GM11168 (cell line): ENCODE measurements around the gene AGXT.

Experiments used
- in situ Hi-C: fragments of 300-500 bp; cut with MboI; formaldehyde crosslinking; loops from one replicate; pipeline ENCODE4 v1.12.0; 2022; ENCODE audit warnings: low sequenced_read_pairs; ENCODE audit not compliant: unreplicated experiment

The AGXT gene

GRCh38 chr2:240896394-240896793 lies 27.8 kb downstream of the AGXT start:
- in situ Hi-C loops = no loop called here

GRCh38 chr2:240896871-240897692 lies 28.5 kb downstream of the AGXT start:
- in situ Hi-C loops = no loop called here

- in situ Hi-C loops = no loop called here
Measured at GRCh38 chr2:240898108-240898730, 29.6 kb downstream of the AGXT start.

GRCh38 chr2:240898731-240899467 lies 30.3 kb downstream of the AGXT start:
- in situ Hi-C loops = no loop called here

GRCh38 chr2:240899468-240899865 lies 30.8 kb downstream of the AGXT start:
- in situ Hi-C loops = no loop called here

GRCh38 chr2:240900141-240900860 lies 31.7 kb downstream of the AGXT start:
- in situ Hi-C loops = no loop called here

GRCh38 chr2:240901986-240902614 lies 33.5 kb downstream of the AGXT start:
- in situ Hi-C loops = no loop called here

GRCh38 chr2:240902615-240903041 lies 34.0 kb downstream of the AGXT start:
- in situ Hi-C loops = no loop called here

- in situ Hi-C loops = no loop called here
Measured at GRCh38 chr2:240903191-240904060, 34.8 kb downstream of the AGXT start.

GRCh38 chr2:240904216-240905175 lies 35.9 kb downstream of the AGXT start:
- in situ Hi-C loops = no loop called here

GRCh38 chr2:240905176-240905781 lies 36.7 kb downstream of the AGXT start:
- in situ Hi-C loops = no loop called here

GRCh38 chr2:240906141-240906910 lies 37.7 kb downstream of the AGXT start, which contains the start of gene CROCC2:
Gene CROCC2 (plus strand): TSS chr2:240906336. CDS start chr2:240906514, 178 bp downstream.
- in situ Hi-C loops = no loop called here

- in situ Hi-C loops = no loop called here
Measured at GRCh38 chr2:240906911-240907590, 38.4 kb downstream of the AGXT start.

- in situ Hi-C loops = no loop called here
Measured at GRCh38 chr2:240909216-240909974, 40.8 kb downstream of the AGXT start.

GRCh38 chr2:240911641-240912265 lies 43.1 kb downstream of the AGXT start:
- in situ Hi-C loops = no loop called here
